Fibroblast of mammary gland (primary cell): ENCODE measurements around the gene GPR55.
A peak's percentile ranks its signal among the peaks of the same experiment; 100 is the strongest.

Source experiments
- DNase-seq: peaks from one replicate; pipeline ENCODE4 v3.0.0-alpha.2; 2010; ENCODE audit warnings: low read depth
- H3K4me3 ChIP-seq: 2 replicates; pipeline ENCODE4 v1.5.1; 2011; ENCODE audit warnings: low read depth, mild to moderate bottlenecking, low read length, moderate library complexity; ENCODE audit not compliant: control insufficient read depth
- CTCF ChIP-seq: conservative IDR thresholded peaks from 2 replicates; pipeline ENCODE4 v1.5.1; 2011; ENCODE audit warnings: low read depth, low read length, inconsistent platforms; ENCODE audit not compliant: control insufficient read depth, insufficient read depth

Gene GPR55

GRCh38 chr2:230895536-230896345 is 29.3 kb downstream of the GPR55 start:
- TF ChIP-seq CTCF = no peak
- no peak for DNase-seq
- H3K4me3 ChIP-seq = no peak overlapping the region

GRCh38 chr2:230893841-230894781 is 30.9 kb downstream of the GPR55 start:
- DNase-seq = no peak
- H3K4me3 ChIP-seq = no peak overlapping the region
- TF ChIP-seq CTCF = no peak

- H3K4me3 ChIP-seq = no peak overlapping the region
- no peak for TF ChIP-seq CTCF
- no peak for DNase-seq
Observed at GRCh38 chr2:230893338-230893737, 31.7 kb downstream of the GPR55 start.

- no peak for DNase-seq
- TF ChIP-seq CTCF = no peak
- no peak overlapping the region for H3K4me3 ChIP-seq
Observed at GRCh38 chr2:230891509-230891908, 33.5 kb downstream of the GPR55 start.

- no peak overlapping the region for H3K4me3 ChIP-seq
- TF ChIP-seq CTCF = no peak
- DNase-seq = peak; percentile 3
Observed at GRCh38 chr2:230891064-230891463, 34.0 kb downstream of the GPR55 start.

GRCh38 chr2:230890646-230891045 is 34.4 kb downstream of the GPR55 start:
- H3K4me3 ChIP-seq = no peak overlapping the region
- TF ChIP-seq CTCF = no peak
- DNase-seq = no peak
